Tibial nerve (tissue), 3 donors: Measurements from ENCODE around the gene PITX1.

Source experiments
- POLR2A ChIP-seq, 2 donors: fragments of 450-650 bp; IDR thresholded peaks; one replicate each; pipeline ENCODE4 v1.6.1; 2017; ENCODE audit warnings: antibody characterized with exemption in 2 of 2, mild to moderate bottlenecking in 2 of 2, moderate library complexity in 2 of 2
- TF ChIP-seq, protein P1 (sequence below), 5 experiments: fragments of 200-600 bp in 3 of 5; fragments of 450-650 bp in 2 of 5; sonication (generic) in 3 of 5; IDR thresholded peaks; one replicate each; pipeline ENCODE4 v1.5.1; 2016 to 2019; ENCODE audit warnings: antibody characterized with exemption in 5 of 5, mild to moderate bottlenecking in 3 of 5, moderate library complexity in 2 of 5

DNA sequence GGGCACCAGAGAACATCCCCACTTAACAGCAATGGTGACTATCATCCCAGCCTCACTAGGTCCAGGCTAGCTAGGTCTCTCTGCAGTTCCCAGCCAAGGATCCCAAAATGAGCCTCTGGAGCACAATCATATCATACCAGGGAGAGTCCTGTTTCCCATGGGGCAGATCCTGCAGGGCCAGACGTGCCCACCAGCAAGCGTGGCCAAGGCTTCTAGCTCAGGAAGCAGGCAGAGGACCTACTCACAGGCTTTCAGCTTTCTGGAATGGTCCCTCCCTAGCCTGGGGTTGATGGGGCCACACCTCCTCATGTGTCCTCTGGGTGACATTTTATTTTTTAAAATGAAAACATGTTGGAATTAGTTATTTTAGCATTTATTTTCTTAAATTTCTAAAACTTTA, 45.7 kb upstream of the PITX1 start:
- TF ChIP-seq, protein P1, sequence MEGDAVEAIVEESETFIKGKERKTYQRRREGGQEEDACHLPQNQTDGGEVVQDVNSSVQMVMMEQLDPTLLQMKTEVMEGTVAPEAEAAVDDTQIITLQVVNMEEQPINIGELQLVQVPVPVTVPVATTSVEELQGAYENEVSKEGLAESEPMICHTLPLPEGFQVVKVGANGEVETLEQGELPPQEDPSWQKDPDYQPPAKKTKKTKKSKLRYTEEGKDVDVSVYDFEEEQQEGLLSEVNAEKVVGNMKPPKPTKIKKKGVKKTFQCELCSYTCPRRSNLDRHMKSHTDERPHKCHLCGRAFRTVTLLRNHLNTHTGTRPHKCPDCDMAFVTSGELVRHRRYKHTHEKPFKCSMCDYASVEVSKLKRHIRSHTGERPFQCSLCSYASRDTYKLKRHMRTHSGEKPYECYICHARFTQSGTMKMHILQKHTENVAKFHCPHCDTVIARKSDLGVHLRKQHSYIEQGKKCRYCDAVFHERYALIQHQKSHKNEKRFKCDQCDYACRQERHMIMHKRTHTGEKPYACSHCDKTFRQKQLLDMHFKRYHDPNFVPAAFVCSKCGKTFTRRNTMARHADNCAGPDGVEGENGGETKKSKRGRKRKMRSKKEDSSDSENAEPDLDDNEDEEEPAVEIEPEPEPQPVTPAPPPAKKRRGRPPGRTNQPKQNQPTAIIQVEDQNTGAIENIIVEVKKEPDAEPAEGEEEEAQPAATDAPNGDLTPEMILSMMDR (IDR thresholded peaks at IDR 0.05): no peak
- no peak for TF ChIP-seq POLR2A (IDR thresholded peaks at IDR 0.05)
